SK-N-SH treated with all-trans-retinoic acid at 6 μM for 48 hours (cell line): ENCODE results near the gene CSF1.

Experiments
- ATAC-seq: fragments of 200-7000 bp; cut with Tn5 transposase; 3 replicates; pipeline ENCODE4 v1.9.1; 2020; ENCODE audit warnings: mild to moderate bottlenecking, moderate library complexity
- ARNTL ChIP-seq: fragments of 450-650 bp; formaldehyde crosslinking; IDR thresholded peaks from 2 replicates; pipeline ENCODE4 v1.5.0; 2020; ENCODE audit warnings: low read depth, mild to moderate bottlenecking, moderate library complexity, borderline replicate concordance
- BACH2 ChIP-seq: fragments of 250-450 bp; sonication (Bioruptor Pico); IDR thresholded peaks from 2 replicates; pipeline ENCODE4 v1.9.0; 2021; ENCODE audit warnings: mild to moderate bottlenecking, borderline replicate concordance
- CSDC2 ChIP-seq: fragments of 250-450 bp; sonication (Bioruptor Pico); IDR thresholded peaks from 2 replicates; pipeline ENCODE4 v1.5.0; 2020; ENCODE audit warnings: mild to moderate bottlenecking, moderate library complexity
- CSRNP3 ChIP-seq: fragments of 250-450 bp; sonication (Bioruptor Pico); IDR thresholded peaks from 2 replicates; pipeline ENCODE4 v1.5.1; 2021; ENCODE audit warnings: mild to moderate bottlenecking, moderate library complexity
- ESRRG ChIP-seq: fragments of 250-450 bp; sonication (Bioruptor Pico); IDR thresholded peaks from 2 replicates; pipeline ENCODE4 v1.6.1; 2021; ENCODE audit warnings: mild to moderate bottlenecking
- GLIS3 ChIP-seq: fragments of 250-450 bp; sonication (Bioruptor Pico); IDR thresholded peaks from 2 replicates; pipeline ENCODE4 v1.5.0; 2020; ENCODE audit warnings: mild to moderate bottlenecking, moderate library complexity
- ISL1 ChIP-seq: fragments of 250-450 bp; sonication (Bioruptor Pico); IDR thresholded peaks from 2 replicates; pipeline ENCODE4 v2.1.2; 2022; ENCODE audit warnings: mild to moderate bottlenecking, moderate library complexity
- OSR1 ChIP-seq: fragments of 250-450 bp; sonication (Bioruptor Pico); IDR thresholded peaks from 2 replicates; pipeline ENCODE4 v1.8.0; 2022; ENCODE audit warnings: moderate library complexity, mild to moderate bottlenecking, inconsistent platforms
- PATZ1 ChIP-seq: fragments of 250-450 bp; sonication (Bioruptor Pico); IDR thresholded peaks from 2 replicates; pipeline ENCODE4 v1.8.0; 2020; ENCODE audit warnings: mild to moderate bottlenecking, moderate library complexity, borderline replicate concordance
- POU6F1 ChIP-seq: fragments of 250-450 bp; sonication (Bioruptor Pico); IDR thresholded peaks from 2 replicates; pipeline ENCODE4 v1.8.0; 2021; ENCODE audit warnings: low read depth, mild to moderate bottlenecking, moderate library complexity, borderline replicate concordance
- PPARA ChIP-seq: fragments of 250-450 bp; sonication (Bioruptor Pico); IDR thresholded peaks from 2 replicates; pipeline ENCODE4 v1.5.0; 2020; ENCODE audit warnings: mild to moderate bottlenecking, borderline replicate concordance
- RARB ChIP-seq: fragments of 250-450 bp; sonication (Bioruptor Pico); IDR thresholded peaks from 2 replicates; pipeline ENCODE4 v1.8.0; 2021; ENCODE audit warnings: mild to moderate bottlenecking, moderate library complexity
- SNAI2 ChIP-seq: fragments of 250-450 bp; sonication (Bioruptor Pico); IDR thresholded peaks from 2 replicates; pipeline ENCODE4 v1.5.0; 2020; ENCODE audit warnings: mild to moderate bottlenecking, moderate library complexity
- TOX ChIP-seq: fragments of 250-450 bp; sonication (Bioruptor Pico); IDR thresholded peaks from 2 replicates; pipeline ENCODE4 v1.8.0; 2021; ENCODE audit warnings: mild to moderate bottlenecking, moderate library complexity, borderline replicate concordance
- TSHZ2 ChIP-seq: fragments of 250-450 bp; sonication (Bioruptor Pico); IDR thresholded peaks from 2 replicates; pipeline ENCODE4 v1.5.0; 2020; ENCODE audit warnings: mild to moderate bottlenecking, moderate library complexity
- ZC3H10 ChIP-seq: fragments of 250-450 bp; sonication (Bioruptor Pico); IDR thresholded peaks from 2 replicates; pipeline ENCODE4 v1.5.1; 2021; ENCODE audit warnings: mild to moderate bottlenecking, moderate library complexity
- ZFP30 ChIP-seq: fragments of 450-650 bp; formaldehyde crosslinking; IDR thresholded peaks from 2 replicates; pipeline ENCODE4 v1.5.0; 2022; ENCODE audit warnings: mild to moderate bottlenecking, moderate library complexity
- ZNF565 ChIP-seq: fragments of 450-650 bp; formaldehyde crosslinking; conservative IDR thresholded peaks from 2 replicates; pipeline ENCODE4 v1.5.0; 2020; ENCODE audit warnings: low read depth, mild to moderate bottlenecking, moderate library complexity
- ZNF8 ChIP-seq: fragments of 450-650 bp; formaldehyde crosslinking; IDR thresholded peaks from 2 replicates; pipeline ENCODE4 v1.5.0; 2020; ENCODE audit warnings: mild to moderate bottlenecking, moderate library complexity

The CSF1 gene

GRCh38 chr1:109884242-109884891 is 26.3 kb upstream of the CSF1 start:
- ATAC-seq: no peak
- TF ChIP-seq CSDC2 (CRISPR knock-in tag) (no peak), POU6F1 (CRISPR knock-in tag) (no peak)

- no peak for TF ChIP-seq TOX (CRISPR knock-in tag)
These were observed 25.1 kb upstream of the CSF1 start for GRCh38 chr1:109885589-109885988.

GRCh38 chr1:109886827-109887226 is 23.8 kb upstream of the CSF1 start:
- TF ChIP-seq PATZ1 (CRISPR knock-in tag) (no peak), SNAI2 (no peak), ESRRG (CRISPR knock-in tag) (no peak), RARB (CRISPR knock-in tag) (no peak), TOX (CRISPR knock-in tag) (no peak), OSR1 (CRISPR knock-in tag) (no peak), ZNF565 (CRISPR knock-in tag) (no peak), BACH2 (CRISPR knock-in tag) (no peak), GLIS3 (CRISPR knock-in tag) (no peak), ZFP30 (CRISPR knock-in tag) (no peak)
- no peak for ATAC-seq

More at GRCh38 chr1:109885589-109885988, 25.1 kb upstream of the CSF1 start:
- no peak for ATAC-seq

- no peak for ATAC-seq
These were observed 23.4 kb upstream of the CSF1 start for GRCh38 chr1:109887271-109887670.

GRCh38 chr1:109887884-109888283 is 22.8 kb upstream of the CSF1 start:
- TF ChIP-seq ZC3H10 (CRISPR knock-in tag) (no peak), ISL1 (CRISPR knock-in tag) (no peak), CSDC2 (CRISPR knock-in tag) (no peak), TSHZ2 (no peak), ZFP30 (CRISPR knock-in tag) (no peak), CSRNP3 (CRISPR knock-in tag) (no peak), ESRRG (CRISPR knock-in tag) (no peak), TOX (CRISPR knock-in tag) (no peak), ARNTL (CRISPR knock-in tag) (no peak), ZNF565 (CRISPR knock-in tag) (no peak)
- ATAC-seq: no peak

More at GRCh38 chr1:109887271-109887670, 23.4 kb upstream of the CSF1 start:
- TF ChIP-seq ZFP30 (CRISPR knock-in tag) (no peak), PPARA (CRISPR knock-in tag) (no peak), ZC3H10 (CRISPR knock-in tag) (no peak), ZNF8 (CRISPR knock-in tag) (no peak), CSRNP3 (CRISPR knock-in tag) (no peak), ZNF565 (CRISPR knock-in tag) (no peak), CSDC2 (CRISPR knock-in tag) (no peak), RARB (CRISPR knock-in tag) (no peak), GLIS3 (CRISPR knock-in tag) (no peak), SNAI2 (no peak)
